Liver (tissue), 3 donors: Measurements from ENCODE around the gene RAPGEF4.

Experiments
- CTCF ChIP-seq: fragments of 150-350 bp; IDR thresholded peaks from 2 replicates; pipeline ENCODE4 v1.5.1; 2017; ENCODE audit warnings: improper control_type of control experiment, low read depth, low read length; ENCODE audit not compliant: missing input control
- EGR1 ChIP-seq, 2 donors: IDR thresholded peaks; 2 replicates each; pipeline ENCODE4 v1.6.1; 2016 to 2018; ENCODE audit warnings: antibody characterized with exemption in 2 of 2, low read depth in 2 of 2
- FOXA2 ChIP-seq: IDR thresholded peaks from 2 replicates; pipeline ENCODE4 v1.6.1; 2016; ENCODE audit warnings: antibody characterized with exemption
- HNF4G ChIP-seq: IDR thresholded peaks from 2 replicates; pipeline ENCODE4 v1.6.1; 2016; ENCODE audit warnings: antibody characterized with exemption
- JUND ChIP-seq, 2 donors: IDR thresholded peaks; 2 replicates each; pipeline ENCODE4 v1.6.1; 2016; ENCODE audit warnings: antibody characterized with exemption in 2 of 2
- MAX ChIP-seq: IDR thresholded peaks from 2 replicates; pipeline ENCODE4 v1.6.1; 2016; ENCODE audit warnings: antibody characterized with exemption
- NR2F2 ChIP-seq: IDR thresholded peaks from 2 replicates; pipeline ENCODE4 v1.6.1; 2016; ENCODE audit warnings: antibody characterized with exemption
- RAD21 ChIP-seq, 2 donors: IDR thresholded peaks; 2 replicates each; pipeline ENCODE4 v1.6.1; 2016; ENCODE audit warnings: antibody characterized with exemption in 2 of 2, mild to moderate bottlenecking in 2 of 2
- REST ChIP-seq: IDR thresholded peaks from 2 replicates; pipeline ENCODE4 v1.6.1; 2016; ENCODE audit warnings: antibody characterized with exemption, mild to moderate bottlenecking
- RXRA ChIP-seq, 2 donors: IDR thresholded peaks; 2 replicates each; pipeline ENCODE4 v1.6.1; 2017 to 2018; ENCODE audit warnings: antibody characterized with exemption in 2 of 2, mild to moderate bottlenecking in 1 of 2
- SP1 ChIP-seq: IDR thresholded peaks from 2 replicates; pipeline ENCODE4 v1.6.1; 2018; ENCODE audit warnings: antibody characterized with exemption, mild to moderate bottlenecking
- TAF1 ChIP-seq: conservative IDR thresholded peaks from 2 replicates; pipeline ENCODE4 v1.6.1; 2016; ENCODE audit warnings: antibody characterized with exemption, mild to moderate bottlenecking
- YY1 ChIP-seq: IDR thresholded peaks from 2 replicates; pipeline ENCODE4 v1.6.1; 2016; ENCODE audit warnings: antibody characterized with exemption, mild to moderate bottlenecking
- ZBTB33 ChIP-seq: IDR thresholded peaks from 2 replicates; pipeline ENCODE4 v1.6.1; 2016; ENCODE audit warnings: antibody characterized with exemption
- donor health status: healthy.
- donor health status: healthy.

GRCh38 chr2:172725284-172725683 lies 10.4 kb upstream of the RAPGEF4 start:
- TF ChIP-seq SP1 = no peak
- TF ChIP-seq CTCF = no peak
- no peak for TF ChIP-seq TAF1
- TF ChIP-seq ZBTB33 = no peak
- TF ChIP-seq REST = no peak
- no peak for TF ChIP-seq HNF4G
- TF ChIP-seq MAX = no peak
- no peak for TF ChIP-seq EGR1 (IDR thresholded peaks at IDR 0.05; ENCODE audit: low read depth in 2 of 2)
- TF ChIP-seq NR2F2 = no peak
- TF ChIP-seq FOXA2 = no peak
- no peak for TF ChIP-seq YY1
- no peak for TF ChIP-seq RAD21 (IDR thresholded peaks at IDR 0.05)
- no peak for TF ChIP-seq RXRA (IDR thresholded peaks at IDR 0.05)
- no peak for TF ChIP-seq JUND (IDR thresholded peaks at IDR 0.05)
